K562 (cell line): Measurements from ENCODE around the gene PHF1. TPM values are rescaled to one million over a fixed set of nuclear protein-coding genes. Genes with fewer than 3 reads are reported as not detected.

Source experiments
- AFF1 ChIP-seq, 2 experiments: fragments of 450-650 bp; IDR thresholded peaks; 2 replicates each; pipeline ENCODE4 v1.6.1; 2018; ENCODE audit warnings: mild to moderate bottlenecking in 2 of 2, low read depth in 1 of 2; ENCODE audit not compliant: partially characterized antibody in 2 of 2
- BRD9 ChIP-seq: fragments of 450-650 bp; IDR thresholded peaks from 2 replicates; pipeline ENCODE4 v1.6.1; 2018; ENCODE audit warnings: low read depth; ENCODE audit not compliant: partially characterized antibody
- CCAR2 ChIP-seq: fragments of 200-400 bp; formaldehyde crosslinking; IDR thresholded peaks from 2 replicates; pipeline ENCODE4 v1.6.1; 2017; ENCODE audit warnings: mild to moderate bottlenecking, low read depth, low read length
- CCNT2 ChIP-seq: IDR thresholded peaks from 2 replicates; pipeline ENCODE4 v1.6.1; 2011; ENCODE audit warnings: borderline replicate concordance, low read depth, mild to moderate bottlenecking, moderate library complexity, mixed read lengths, low read length; ENCODE audit not compliant: insufficient read length; ENCODE audit errors: extremely low read depth
- CEBPG ChIP-seq, 3 experiments: fragments of 200-800 bp in 1 of 3; sonication (Bioruptor generic) in 1 of 3; sonication (generic) in 1 of 3; formaldehyde crosslinking in 1 of 3; IDR thresholded peaks in 2 of 3; conservative IDR thresholded peaks in 1 of 3; 2 replicates each; pipeline versions ENCODE4 v1.6.1 to v1.8.0; 2016 to 2022; ENCODE audit warnings: missing compliant biosample characterization in 2 of 3, missing genetic modification characterization in 2 of 3, mild to moderate bottlenecking in 1 of 3, missing genetic modification reagents in 1 of 3
- CHD2 ChIP-seq: IDR thresholded peaks from 2 replicates; pipeline ENCODE4 v1.6.1; 2011; ENCODE audit warnings: low read depth, low read length
- CSDE1 ChIP-seq, 2 experiments: fragments of 450-650 bp; IDR thresholded peaks; 2 replicates each; pipeline ENCODE4 v1.6.1; 2016; ENCODE audit warnings: mild to moderate bottlenecking in 1 of 2
- HDAC8 ChIP-seq: fragments of 450-650 bp; IDR thresholded peaks from 2 replicates; pipeline ENCODE4 v1.6.1; 2016; ENCODE audit warnings: mild to moderate bottlenecking, missing genetic modification characterization, moderate library complexity, missing compliant biosample characterization
- LARP7 ChIP-seq: fragments of 450-650 bp; IDR thresholded peaks from 2 replicates; pipeline ENCODE4 v1.6.1; 2016
- MTA1 ChIP-seq: fragments of 450-650 bp; IDR thresholded peaks from 2 replicates; pipeline ENCODE4 v1.6.1; 2017; ENCODE audit warnings: borderline replicate concordance
- MYC ChIP-seq, 2 experiments: fragments of 250-450 bp in 1 of 2; sonication (Bioruptor Pico) in 1 of 2; IDR thresholded peaks; 2 replicates each; pipeline versions ENCODE4 v1.5.1 to v1.6.1; 2012 to 2021; ENCODE audit warnings: low read depth in 2 of 2, borderline replicate concordance in 1 of 2, improper control_type of control experiment in 1 of 2, low read length in 1 of 2, mild to moderate bottlenecking in 1 of 2, moderate library complexity in 1 of 2
- NFRKB ChIP-seq: fragments of 450-650 bp; IDR thresholded peaks from 2 replicates; pipeline ENCODE4 v1.6.1; 2016; ENCODE audit warnings: low read depth
- NFXL1 ChIP-seq: fragments of 450-650 bp; formaldehyde crosslinking; IDR thresholded peaks from 2 replicates; pipeline ENCODE4 v1.4.0; 2021; ENCODE audit warnings: mild to moderate bottlenecking
- NR1H2 ChIP-seq: sonication (generic); formaldehyde crosslinking; IDR thresholded peaks from 2 replicates; pipeline ENCODE4 v1.4.0; 2020; ENCODE audit warnings: mild to moderate bottlenecking, missing genetic modification reagents
- SIX5 ChIP-seq, 2 experiments: IDR thresholded peaks; 2 replicates each; pipeline ENCODE4 v1.6.1; 2011; ENCODE audit warnings: low read length in 2 of 2, borderline replicate concordance in 1 of 2, low read depth in 1 of 2, mild to moderate bottlenecking in 1 of 2, moderate library complexity in 1 of 2; ENCODE audit not compliant: insufficient read depth in 1 of 2
- TBL1XR1 ChIP-seq, 2 experiments: IDR thresholded peaks; 2 replicates each; pipeline ENCODE4 v1.6.1; 2012; ENCODE audit warnings: improper control_type of control experiment in 2 of 2, low read length in 2 of 2, mild to moderate bottlenecking in 1 of 2
- TSC22D4 ChIP-seq: fragments of 450-650 bp; IDR thresholded peaks from 2 replicates; pipeline ENCODE4 v1.6.1; 2016; ENCODE audit warnings: missing genetic modification characterization, missing biosample characterization, control low read depth
- ZBTB33 ChIP-seq: sonication (generic); formaldehyde crosslinking; IDR thresholded peaks from 2 replicates; pipeline ENCODE4 v1.8.1; 2023; ENCODE audit warnings: mild to moderate bottlenecking, missing genetic modification reagents
- ZNF316 ChIP-seq: fragments of 450-650 bp; IDR thresholded peaks from 2 replicates; pipeline ENCODE4 v1.6.1; 2016
- ZNF75A ChIP-seq: fragments of 450-650 bp; formaldehyde crosslinking; IDR thresholded peaks from 2 replicates; pipeline ENCODE4 v1.4.0; 2020; ENCODE audit warnings: mild to moderate bottlenecking
- polyA plus RNA-seq, 8 experiments: library from polyadenylated mRNA; depleted of rRNA in 4 of 8; stranded (reverse) in 5 of 8; unstranded in 3 of 8; fragments of >200 nt; fragmentation: Nextera tagmentation in 2 of 8; fragmentation: Illumina TruSeq in 1 of 8; extraction: Ambion mirVana in 2 of 8; extraction: Trizol in 1 of 8; gene quantifications; 2 replicates each; pipeline versions ENCODE4 v1.2.1 to v1.2.3, GENCODE V29; 2011 to 2014; ENCODE audit warnings: inconsistent platforms in 1 of 8, missing spikeins in 1 of 8
- total RNA-seq, 7 experiments: library from RNA; depleted of rRNA in 6 of 7; stranded (reverse); fragments of >200 nt in 6 of 7; fragmentation: Illumina TruSeq in 2 of 7; extraction: Trizol in 2 of 7; gene quantifications; 2 replicates each; pipeline versions ENCODE4 v1.2.1 to v1.2.3, GENCODE V29; 2011 to 2021; ENCODE audit warnings: low replicate concordance in 1 of 7

The PHF1 gene
- total and polyA plus RNA-seq, 9 of the 15 experiments (the other 6 are each of a cell fraction or from before 2014, with no cell fraction given) = 3.7 to 64.2 (median 33.7) TPM

GRCh38 chr6:33390767-33391277 lies 20.0 kb upstream of the PHF1 start (continued):
- TF ChIP-seq ZNF75A (CRISPR knock-in tag) = no peak
- TF ChIP-seq NFRKB = peak; percentile 77
- TF ChIP-seq MYC (IDR thresholded peaks at IDR 0.05; ENCODE audit: low read depth, low read length) = no peak
- TF ChIP-seq MYC (CRISPR knock-in tag; IDR thresholded peaks at IDR 0.05; ENCODE audit: borderline replicate concordance, low read depth) = peak; percentile 76; the same call in 1 of the 2 replicates
- 0 out of 4 replicates have a peak, but pooled peaks of 1 of the 2 experiments have one; percentile 17 for TF ChIP-seq CSDE1 (IDR thresholded peaks at IDR 0.05)
- TF ChIP-seq ZBTB33 = no peak
- no peak for TF ChIP-seq ZNF316
- TF ChIP-seq AFF1 (IDR thresholded peaks at IDR 0.05; ENCODE audit: low read depth in 1 of 2, partially characterized antibody in 2 of 2) = peak in 1 of 2 experiments; percentile 43
- no peak for TF ChIP-seq CHD2
- no peak for TF ChIP-seq TSC22D4 (tag)
- TF ChIP-seq NR1H2 (CRISPR knock-in tag) = 0 out of 2 replicates have a peak, but pooled peaks have one; percentile 16
- TF ChIP-seq SIX5 (IDR thresholded peaks at IDR 0.05; ENCODE audit: borderline replicate concordance in 1 of 2, insufficient read depth in 1 of 2, low read depth in 1 of 2, low read length in 2 of 2) = no peak
- TF ChIP-seq CCAR2 = no peak
- no peak for TF ChIP-seq LARP7
- 0 out of 2 replicates have a peak, but pooled peaks have one; percentile 27 for TF ChIP-seq NFXL1 (CRISPR knock-in tag)
- TF ChIP-seq CEBPG (CRISPR knock-in tag; IDR thresholded peaks at IDR 0.05) = 0 out of 2 replicates have a peak, but pooled peaks have one; percentile 44
- peak; percentile 74 to 84 for TF ChIP-seq CEBPG (tag; conservative IDR thresholded peaks at IDR 0.05 in 1 of 2, IDR thresholded peaks at IDR 0.05 in 1 of 2)
- TF ChIP-seq CCNT2 = no peak
- TF ChIP-seq HDAC8 (tag) = peak; percentile 63; the same call in 1 of the 2 replicates
- TF ChIP-seq MTA1 = no peak
- peak; percentile 82 for TF ChIP-seq BRD9
- TF ChIP-seq TBL1XR1 (IDR thresholded peaks at IDR 0.05; ENCODE audit: low read length in 2 of 2) = no peak
